Measurements from ENCODE around the gene CAMKMT.

CAMKMT gene

GRCh38 chr2:44598330-44599119 lies 236.8 kb downstream of the CAMKMT start:
- DNase-seq (ENCODE audit: low spot score): no peak

DNA sequence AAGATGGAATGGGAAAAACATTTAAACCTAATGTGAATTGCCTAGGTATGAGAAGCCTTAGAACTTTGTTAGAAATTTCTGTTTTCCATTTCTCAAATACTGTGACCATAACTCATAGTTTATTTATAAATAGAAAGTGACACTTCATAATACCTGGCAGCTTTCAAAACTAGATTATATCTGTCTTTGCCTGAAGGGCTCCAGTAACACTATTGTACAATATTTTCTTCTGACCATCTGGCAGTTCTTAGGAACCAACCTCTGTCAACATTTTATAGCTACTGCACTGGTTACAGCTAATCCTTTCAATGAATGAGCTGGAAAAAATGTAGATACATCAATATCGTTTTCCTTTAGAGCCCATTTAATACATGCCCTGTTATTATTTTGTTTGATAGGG lies 237.4 kb downstream of the CAMKMT start:
- no peak for DNase-seq (ENCODE audit: low spot score)

GRCh38 chr2:44602446-44602845 lies 240.7 kb downstream of the CAMKMT start:
- DNase-seq (ENCODE audit: low spot score): no peak

GRCh38 chr2:44605511-44605910 lies 243.8 kb downstream of the CAMKMT start:
- no peak for DNase-seq (ENCODE audit: low spot score)

- no peak for DNase-seq (ENCODE audit: low spot score)
These were observed 250.5 kb downstream of the CAMKMT start for GRCh38 chr2:44612276-44612675.

- no peak for DNase-seq (ENCODE audit: low spot score)
These were observed 253.2 kb downstream of the CAMKMT start for GRCh38 chr2:44614940-44615339.

DNA sequence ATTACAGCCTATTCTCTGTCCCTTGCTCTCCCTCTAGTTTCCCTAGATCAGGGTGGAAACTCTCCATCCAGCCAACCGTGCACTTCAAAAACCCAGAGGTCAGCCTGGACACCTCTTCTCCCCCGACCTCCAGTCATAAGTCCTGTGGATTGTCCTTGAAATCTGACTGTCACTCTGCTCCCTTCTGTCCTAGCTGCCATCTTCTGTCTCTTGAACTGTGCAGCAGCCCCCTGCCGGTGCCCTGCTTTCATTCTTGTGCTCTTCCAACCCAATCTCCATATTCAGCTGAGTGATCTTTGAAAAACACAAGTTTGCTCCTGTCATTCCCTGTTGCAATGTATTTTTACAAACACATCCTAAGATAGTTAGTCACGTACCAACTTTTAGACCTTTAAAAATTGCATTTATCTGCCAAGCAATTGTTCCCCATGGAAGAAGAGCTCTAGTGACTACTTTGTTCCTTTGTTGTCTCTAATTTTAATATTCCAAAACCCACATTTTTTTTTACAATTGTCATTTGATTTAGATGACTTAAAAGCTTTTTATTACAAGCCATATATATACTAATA lies 254.3 kb downstream of the CAMKMT start:
- peak; percentile 54 for DNase-seq (ENCODE audit: low spot score)

GRCh38 chr2:44616667-44617155 lies 255.0 kb downstream of the CAMKMT start:
- DNase-seq (ENCODE audit: low spot score): peak; percentile 76

DNA sequence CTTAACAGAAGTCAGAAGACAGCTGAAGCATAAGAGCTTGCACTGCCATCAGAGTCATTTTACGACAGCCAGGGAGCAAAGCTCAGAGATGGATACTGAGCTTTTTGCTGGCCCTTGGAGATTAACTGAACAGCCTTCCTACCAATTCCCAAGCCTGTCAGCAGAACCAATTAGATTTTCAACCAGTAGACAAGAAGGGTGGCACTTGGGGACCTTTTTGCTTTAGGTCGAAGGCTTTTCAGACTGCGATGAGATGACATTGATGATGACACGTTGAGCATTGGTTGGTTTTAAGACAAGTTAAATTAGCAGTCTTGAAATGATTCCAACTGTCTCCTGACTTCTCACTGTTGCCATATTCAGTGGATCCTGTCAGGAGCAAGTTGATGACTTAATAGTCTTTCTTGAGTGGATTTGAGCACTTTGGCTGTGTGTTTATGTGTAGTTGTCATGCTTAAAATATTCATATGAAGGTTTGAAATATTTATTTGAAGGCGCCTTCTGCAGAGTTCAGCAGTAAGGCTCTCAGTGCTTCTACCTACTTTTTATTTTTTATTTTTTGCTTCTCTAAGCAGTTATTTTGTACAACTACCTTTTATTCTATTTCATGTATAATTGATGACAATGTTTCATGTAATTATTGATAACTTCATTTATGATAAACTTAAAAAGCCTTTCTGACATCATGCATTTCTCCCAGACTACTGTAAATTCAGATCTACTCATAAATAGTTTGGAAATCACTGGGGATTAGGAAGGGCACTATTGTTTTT lies 256.7 kb downstream of the CAMKMT start:
- no peak for DNase-seq (ENCODE audit: low spot score)

- no peak for DNase-seq (ENCODE audit: low spot score)
These were observed 258.6 kb downstream of the CAMKMT start for GRCh38 chr2:44620189-44620990.

- DNase-seq (ENCODE audit: low spot score): no peak
These were observed 262.0 kb downstream of the CAMKMT start for GRCh38 chr2:44623622-44624351.

- no peak for DNase-seq (ENCODE audit: low spot score)
These were observed 266.6 kb downstream of the CAMKMT start for GRCh38 chr2:44628297-44628696.

GRCh38 chr2:44632931-44633689 lies 271.4 kb downstream of the CAMKMT start:
- DNase-seq (ENCODE audit: low spot score): no peak

DNA sequence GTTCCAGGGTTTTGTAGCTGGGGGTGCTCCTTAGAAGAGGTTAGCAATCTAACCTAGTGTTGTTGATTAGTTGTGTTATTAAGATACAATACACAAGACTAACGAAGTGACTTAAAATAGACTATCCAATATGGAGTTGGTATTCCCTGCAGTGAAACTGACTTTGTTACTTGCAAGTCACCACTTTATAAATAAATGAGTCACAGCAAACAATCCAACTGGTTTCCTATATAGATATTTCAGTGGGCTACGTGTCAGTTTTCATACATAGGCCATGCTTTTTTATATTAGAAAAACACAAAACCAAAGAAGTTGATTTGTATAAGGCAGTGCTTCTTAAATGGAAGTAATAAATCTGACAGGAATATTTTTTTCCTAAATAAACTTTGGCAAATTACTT lies 274.0 kb downstream of the CAMKMT start:
- no peak for DNase-seq (ENCODE audit: low spot score)

- DNase-seq (ENCODE audit: low spot score): no peak
These were observed 276.9 kb downstream of the CAMKMT start for GRCh38 chr2:44638649-44639048.

- DNase-seq (ENCODE audit: low spot score): no peak
These were observed 277.7 kb downstream of the CAMKMT start for GRCh38 chr2:44639399-44639798.

GRCh38 chr2:44642123-44642857 lies 280.5 kb downstream of the CAMKMT start:
- DNase-seq (ENCODE audit: low spot score): no peak

GRCh38 chr2:44645937-44646336 lies 284.2 kb downstream of the CAMKMT start:
- DNase-seq (ENCODE audit: low spot score): no peak

DNA sequence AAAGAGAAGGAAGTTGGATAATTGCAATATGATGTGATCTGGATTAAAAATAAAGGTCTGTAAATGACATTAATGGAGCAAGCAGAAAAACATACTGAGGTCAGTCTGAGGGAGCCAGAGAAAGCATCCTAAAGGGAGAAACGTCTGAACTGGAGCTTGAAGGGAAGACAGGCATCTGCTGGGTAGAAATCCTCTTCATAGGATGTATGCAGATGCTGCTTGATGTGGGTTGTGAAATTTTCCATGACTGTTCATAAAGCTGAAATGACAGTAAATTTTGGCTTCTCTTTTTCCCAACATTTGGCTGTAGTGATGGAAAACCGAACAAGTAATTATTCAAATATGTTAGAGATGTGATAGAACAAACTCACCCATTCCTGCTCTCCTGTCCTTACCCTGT lies 287.6 kb downstream of the CAMKMT start:
- no peak for DNase-seq (ENCODE audit: low spot score)

- no peak for DNase-seq (ENCODE audit: low spot score)
These were observed 289.0 kb downstream of the CAMKMT start for GRCh38 chr2:44650796-44651195.

All from NAMALWA (cell line).